ENCODE data around the gene SETD5.
A peak's percentile ranks its signal among the peaks of the same experiment; 100 is the strongest.

SETD5 gene

DNA sequence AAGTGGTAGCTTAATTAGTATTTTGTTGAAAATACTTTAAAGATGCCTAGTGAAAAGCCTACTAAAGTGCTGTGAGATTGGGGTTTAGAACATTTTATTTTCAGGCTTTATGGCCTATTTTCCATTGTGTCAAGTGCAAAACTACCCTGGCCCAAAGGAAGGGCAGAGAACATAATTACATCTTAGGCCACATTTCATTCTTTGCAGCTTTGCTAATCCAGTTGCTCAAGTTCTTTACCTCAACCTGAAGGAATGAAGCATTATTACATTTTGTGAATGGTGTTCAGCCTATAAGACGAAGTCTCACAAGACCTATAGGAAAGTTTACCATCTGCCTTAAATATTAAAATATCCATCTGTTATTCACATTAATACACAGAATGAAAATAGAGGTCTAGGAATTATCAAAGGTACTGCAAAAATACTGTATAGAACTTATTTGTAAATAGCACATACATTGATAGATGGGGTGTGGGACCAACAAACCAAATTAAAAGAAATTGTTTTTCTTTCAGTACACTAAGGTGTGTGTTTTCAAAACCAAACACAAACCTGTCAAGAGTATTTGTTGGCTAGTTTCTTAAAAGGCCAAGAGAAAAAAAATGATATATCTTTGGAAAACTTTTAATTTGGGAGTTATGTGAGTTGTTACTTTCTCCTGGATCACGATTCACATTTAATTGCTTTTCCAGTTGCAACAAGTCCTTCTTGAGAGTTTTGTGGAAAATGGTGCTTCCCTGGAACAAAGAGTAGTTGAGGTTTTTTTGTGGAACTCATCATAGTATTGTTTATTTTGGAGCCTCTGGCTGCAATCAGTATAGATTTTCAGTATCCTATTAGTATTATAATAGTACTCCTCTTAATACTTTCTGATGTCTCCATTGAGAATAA, 12.0 kb upstream of the SETD5 start:
- peaks cover 88% of the 10 kb centered on the region for H3K36me3 Mint-ChIP-seq (ENCODE audit: low read depth)
- H3K27ac Mint-ChIP-seq: peak overlapping the region; percentile 63
- peaks cover 11% of the 10 kb centered on the region for H3K4me1 Mint-ChIP-seq (ENCODE audit: low read depth)
- no peak overlapping the region for H3K4me3 Mint-ChIP-seq
- no peaks in the 10 kb centered on the region for H3K27me3 Mint-ChIP-seq
- H3K9me3 Mint-ChIP-seq: no peaks in the 10 kb centered on the region

DNA sequence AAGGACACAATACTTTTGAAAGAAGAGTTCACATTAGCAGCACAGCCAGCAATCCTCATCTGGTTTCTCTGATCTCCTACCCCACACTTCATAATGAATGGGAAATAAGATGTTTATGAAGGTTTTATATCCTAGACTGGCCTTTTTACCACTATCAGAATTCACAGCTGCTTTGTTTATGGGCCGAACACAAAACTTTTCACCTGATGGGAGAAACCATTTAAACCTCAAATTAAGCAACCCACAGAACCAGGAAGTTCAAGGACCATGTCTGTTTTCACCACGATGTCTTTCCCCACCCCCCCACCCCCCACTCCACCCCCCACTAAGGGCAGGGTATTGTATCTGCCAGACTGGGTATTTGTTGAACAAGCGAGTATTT, 11.3 kb upstream of the SETD5 start:
- no peaks in the 10 kb centered on the region for H3K27me3 Mint-ChIP-seq
- no peaks in the 10 kb centered on the region for H3K9me3 Mint-ChIP-seq
- H3K36me3 Mint-ChIP-seq (ENCODE audit: low read depth): peaks cover 89% of the 10 kb centered on the region
- H3K27ac Mint-ChIP-seq: peak overlapping the region; percentile 63
- peaks cover 17% of the 10 kb centered on the region for H3K4me1 Mint-ChIP-seq (ENCODE audit: low read depth)
- no peak overlapping the region for H3K4me3 Mint-ChIP-seq

DNA sequence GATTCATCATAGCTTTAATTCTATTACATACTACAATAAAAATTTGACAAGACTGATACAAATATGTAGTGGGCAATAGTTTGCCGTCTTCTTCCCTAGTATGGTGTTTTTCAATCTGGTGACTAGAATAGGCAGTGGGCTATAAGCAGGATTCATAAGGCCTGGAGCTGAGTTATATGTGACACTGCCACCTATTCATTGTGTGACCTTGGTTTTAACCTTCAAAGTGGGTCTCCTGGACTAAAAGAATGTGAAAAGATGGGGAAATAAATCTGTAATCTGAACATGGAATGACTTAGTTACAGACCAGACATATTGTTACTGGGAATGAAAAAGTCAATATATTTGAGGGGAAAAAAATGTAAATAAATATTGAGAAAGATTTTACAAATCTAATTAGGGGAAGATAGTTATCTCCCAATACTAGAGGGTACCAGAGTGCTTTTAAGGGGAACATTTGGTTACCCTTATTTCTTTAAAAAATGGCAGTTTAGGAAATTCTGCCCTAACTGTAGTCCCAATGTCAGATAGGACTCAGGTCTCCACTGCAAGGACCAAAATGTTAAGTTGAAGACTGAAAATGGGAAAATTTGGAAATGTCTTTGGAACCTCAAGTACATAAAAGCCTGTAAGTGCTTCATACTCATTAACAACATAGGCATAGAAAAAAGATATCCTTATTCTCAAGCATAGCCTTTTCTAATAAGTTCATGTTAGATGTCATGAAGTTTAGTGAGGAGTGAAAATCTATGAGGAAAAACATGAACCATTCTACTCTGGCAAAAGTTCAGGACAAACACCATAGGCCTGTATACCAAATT, 10.7 kb upstream of the SETD5 start:
- peak overlapping the region; percentile 86 for H3K27ac Mint-ChIP-seq
- no peaks in the 10 kb centered on the region for H3K27me3 Mint-ChIP-seq
- peaks cover 92% of the 10 kb centered on the region for H3K36me3 Mint-ChIP-seq (ENCODE audit: low read depth)
- no peaks in the 10 kb centered on the region for H3K9me3 Mint-ChIP-seq
- no peak overlapping the region for H3K4me3 Mint-ChIP-seq
- H3K4me1 Mint-ChIP-seq (ENCODE audit: low read depth): peaks cover 24% of the 10 kb centered on the region

DNA sequence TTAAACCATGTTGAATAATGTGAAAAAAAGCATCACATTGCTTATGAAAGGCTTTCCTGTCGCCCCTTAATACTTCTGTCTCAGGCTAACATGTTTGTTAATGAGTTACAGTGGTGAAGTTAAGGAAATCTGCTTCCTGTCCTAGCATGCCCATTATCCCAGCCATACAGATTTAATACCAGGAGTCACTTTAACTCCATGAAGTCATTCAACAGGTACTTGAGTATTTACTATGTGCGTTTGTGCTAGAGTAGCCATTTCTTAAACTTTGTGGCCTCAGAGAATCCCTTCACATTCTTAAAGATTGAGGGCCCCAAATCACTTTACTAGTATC, 10.1 kb upstream of the SETD5 start:
- Mint-ChIP-seq H3K4me3 (no peak overlapping the region), H3K4me1 (ENCODE audit: low read depth) (peaks cover 29% of the 10 kb centered on the region), H3K27me3 (no peaks in the 10 kb centered on the region), H3K9me3 (no peaks in the 10 kb centered on the region), H3K36me3 (ENCODE audit: low read depth) (peaks cover 92% of the 10 kb centered on the region), H3K27ac (peak overlapping the region; percentile 49)

DNA sequence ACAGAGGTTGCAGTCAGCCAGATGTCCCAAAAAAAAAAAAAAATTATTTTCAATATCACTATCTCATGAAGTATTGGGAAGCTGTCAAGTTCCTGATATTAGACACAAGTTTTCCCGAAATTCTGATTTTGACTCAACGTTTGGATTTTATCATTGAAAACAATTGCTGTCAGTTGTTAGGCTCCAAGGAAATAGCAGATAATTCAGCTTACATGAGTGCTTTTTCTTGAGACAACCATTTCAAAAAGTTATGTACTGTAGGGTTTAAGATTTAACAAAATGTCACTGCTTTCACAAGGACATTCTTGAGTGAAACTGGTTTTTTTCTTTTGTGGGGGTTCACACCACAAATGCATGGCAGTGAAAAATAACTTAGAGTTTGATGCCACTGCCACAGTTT, 9.3 kb upstream of the SETD5 start:
- H3K27ac Mint-ChIP-seq: no peak overlapping the region
- H3K4me1 Mint-ChIP-seq (ENCODE audit: low read depth): peaks cover 38% of the 10 kb centered on the region
- no peak overlapping the region for H3K4me3 Mint-ChIP-seq
- H3K9me3 Mint-ChIP-seq: no peaks in the 10 kb centered on the region
- H3K36me3 Mint-ChIP-seq (ENCODE audit: low read depth): peaks cover 92% of the 10 kb centered on the region
- H3K27me3 Mint-ChIP-seq: no peaks in the 10 kb centered on the region

DNA sequence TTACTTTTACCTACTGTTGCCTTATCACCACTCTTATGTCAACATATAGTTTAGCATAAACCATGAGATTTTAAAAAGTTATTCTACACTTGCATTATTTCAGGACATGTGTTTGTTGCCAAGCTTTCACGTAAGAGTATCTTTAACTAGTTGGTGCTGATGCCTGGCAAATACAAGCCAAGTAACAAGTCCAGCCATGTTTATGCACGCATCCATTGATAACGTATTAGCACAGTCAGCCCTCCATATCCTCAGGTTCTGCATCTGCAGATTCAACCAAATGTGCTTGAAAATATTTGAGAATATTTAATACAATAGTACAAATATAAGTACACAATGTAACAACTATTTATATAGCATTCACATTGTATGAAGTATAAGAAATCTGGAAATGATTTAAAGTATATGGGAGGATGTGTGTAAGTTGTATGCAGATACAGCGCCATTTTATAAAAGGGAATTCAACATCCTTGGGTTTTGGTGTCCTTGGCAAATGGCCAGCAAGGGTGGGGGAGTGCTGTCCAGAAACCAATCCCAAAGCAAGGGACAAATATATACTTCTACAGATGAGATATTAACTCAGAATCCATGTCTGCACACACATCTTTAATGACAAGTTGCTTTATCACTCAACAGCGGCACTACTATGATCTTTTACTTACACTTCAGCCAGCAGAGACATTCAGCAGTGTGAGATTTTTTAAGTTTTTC, 8.7 kb upstream of the SETD5 start:
- H3K36me3 Mint-ChIP-seq (ENCODE audit: low read depth): peaks cover 94% of the 10 kb centered on the region

DNA sequence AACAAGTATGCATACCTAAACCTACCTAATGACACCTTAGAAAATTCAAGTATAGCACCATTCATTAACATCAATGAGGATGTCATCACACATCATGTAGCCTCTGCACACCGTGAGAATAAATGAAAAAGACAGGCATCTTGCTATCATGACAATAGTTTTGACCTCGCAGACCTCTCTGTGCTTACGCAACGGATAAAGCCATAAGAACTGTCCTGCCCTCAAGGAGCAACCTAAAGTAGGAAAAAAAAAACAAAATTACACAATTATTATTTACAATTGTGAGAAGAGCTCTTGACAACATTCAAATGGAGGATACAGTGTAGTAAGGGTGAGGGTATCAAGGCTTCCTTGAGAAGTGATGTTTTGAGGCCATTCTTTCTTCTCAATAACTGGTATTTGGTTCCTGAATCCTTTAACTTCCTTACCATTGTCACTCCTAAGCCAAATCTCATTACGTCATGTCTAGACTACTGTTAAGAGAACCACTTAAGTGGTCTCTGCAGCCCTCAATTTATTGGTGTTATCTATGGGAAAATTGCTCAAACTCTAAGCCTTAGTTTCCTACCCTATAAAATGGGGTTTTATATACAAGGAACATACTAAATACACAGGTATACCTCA, 7.0 kb upstream of the SETD5 start:
- no peaks in the 10 kb centered on the region for H3K27me3 Mint-ChIP-seq
- H3K9me3 Mint-ChIP-seq: no peaks in the 10 kb centered on the region
- H3K4me3 Mint-ChIP-seq: no peak overlapping the region
- H3K4me1 Mint-ChIP-seq (ENCODE audit: low read depth): peaks cover 60% of the 10 kb centered on the region
- peak overlapping the region; percentile 64 for H3K27ac Mint-ChIP-seq
- peaks cover 95% of the 10 kb centered on the region for H3K36me3 Mint-ChIP-seq (ENCODE audit: low read depth)

More for the DNA sequence above, 8.7 kb upstream of the SETD5 start:
- H3K27me3 Mint-ChIP-seq: no peaks in the 10 kb centered on the region
- H3K27ac Mint-ChIP-seq: no peak overlapping the region
- H3K9me3 Mint-ChIP-seq: no peaks in the 10 kb centered on the region
- peaks cover 44% of the 10 kb centered on the region for H3K4me1 Mint-ChIP-seq (ENCODE audit: low read depth)
- H3K4me3 Mint-ChIP-seq: no peak overlapping the region

DNA sequence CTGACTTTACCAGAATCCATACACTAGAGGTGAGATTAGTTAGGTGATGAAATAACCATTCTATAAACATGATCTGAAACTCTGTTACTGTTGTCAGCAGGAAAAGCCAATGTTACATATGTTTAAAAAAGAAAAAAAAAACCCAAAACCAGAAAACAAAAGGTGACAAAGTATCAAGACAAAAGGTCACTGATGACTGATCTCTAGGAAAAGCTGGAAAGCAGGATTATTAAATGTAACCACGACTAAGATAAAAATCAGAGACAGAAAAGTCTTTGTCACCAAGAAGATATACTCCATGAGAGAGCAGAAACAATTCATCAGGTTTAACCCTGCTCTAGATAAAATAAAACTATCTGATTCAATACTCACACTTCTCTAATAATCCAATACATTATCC, 5.4 kb upstream of the SETD5 start:
- H3K36me3 Mint-ChIP-seq (ENCODE audit: low read depth): peaks cover 87% of the 10 kb centered on the region
- H3K27me3 Mint-ChIP-seq: no peaks in the 10 kb centered on the region
- H3K4me1 Mint-ChIP-seq (ENCODE audit: low read depth): peaks cover 65% of the 10 kb centered on the region
- H3K4me3 Mint-ChIP-seq: peak overlapping the region; percentile 26
- no peaks in the 10 kb centered on the region for H3K9me3 Mint-ChIP-seq
- peak overlapping the region; percentile 64 for H3K27ac Mint-ChIP-seq

DNA sequence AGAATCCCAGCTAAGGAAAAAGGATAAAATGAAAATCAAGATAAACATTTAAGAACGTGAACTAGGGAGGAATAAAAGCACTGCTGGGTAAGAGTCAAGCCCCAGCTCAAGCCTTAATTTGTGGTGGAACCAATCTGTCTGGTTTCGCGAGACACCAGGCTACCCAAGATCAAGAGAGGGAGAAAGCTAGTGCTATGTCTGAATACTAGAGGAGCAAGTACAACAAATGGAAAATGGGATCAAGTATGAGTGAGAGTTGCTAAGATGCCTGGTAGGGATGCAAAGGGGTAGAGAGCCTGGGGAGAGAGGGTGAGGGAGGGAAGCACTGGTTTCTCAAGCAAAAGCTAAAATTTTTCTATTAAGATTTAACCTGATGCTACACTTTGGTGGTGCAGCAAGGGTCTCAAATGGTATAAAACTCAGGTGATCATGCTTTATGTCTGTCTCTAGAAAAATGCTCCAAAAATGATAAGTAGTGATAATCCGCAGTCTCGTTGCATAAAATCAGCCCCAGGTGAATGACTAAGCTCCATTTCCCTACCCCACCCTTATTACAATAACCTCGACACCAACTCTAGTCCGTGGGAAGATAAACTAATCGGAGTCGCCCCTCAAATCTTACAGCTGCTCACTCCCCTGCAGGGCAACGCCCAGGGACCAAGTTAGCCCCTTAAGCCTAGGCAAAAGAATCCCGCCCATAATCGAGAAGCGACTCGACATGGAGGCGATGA, 1.7 kb upstream of the SETD5 start:
- H3K27ac Mint-ChIP-seq: peak overlapping the region; percentile 98

DNA sequence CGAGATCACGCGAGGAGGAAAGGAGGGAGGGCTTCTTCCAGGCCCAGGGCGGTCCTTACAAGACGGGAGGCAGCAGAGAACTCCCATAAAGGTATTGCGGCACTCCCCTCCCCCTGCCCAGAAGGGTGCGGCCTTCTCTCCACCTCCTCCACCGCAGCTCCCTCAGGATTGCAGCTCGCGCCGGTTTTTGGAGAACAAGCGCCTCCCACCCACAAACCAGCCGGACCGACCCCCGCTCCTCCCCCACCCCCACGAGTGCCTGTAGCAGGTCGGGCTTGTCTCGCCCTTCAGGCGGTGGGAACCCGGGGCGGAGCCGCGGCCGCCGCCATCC, 1.1 kb upstream of the SETD5 start:
- Mint-ChIP-seq H3K27me3 (no peaks in the 10 kb centered on the region), H3K4me3 (peak overlapping the region; percentile 98), H3K36me3 (ENCODE audit: low read depth) (peaks cover 67% of the 10 kb centered on the region), H3K27ac (peak overlapping the region; percentile 98), H3K4me1 (ENCODE audit: low read depth) (peaks cover 76% of the 10 kb centered on the region), H3K9me3 (no peaks in the 10 kb centered on the region)

More for the DNA sequence above, 1.7 kb upstream of the SETD5 start:
- no peaks in the 10 kb centered on the region for H3K9me3 Mint-ChIP-seq
- H3K4me1 Mint-ChIP-seq (ENCODE audit: low read depth): peaks cover 76% of the 10 kb centered on the region
- peaks cover 72% of the 10 kb centered on the region for H3K36me3 Mint-ChIP-seq (ENCODE audit: low read depth)
- H3K27me3 Mint-ChIP-seq: no peaks in the 10 kb centered on the region
- H3K4me3 Mint-ChIP-seq: peak overlapping the region; percentile 98

DNA sequence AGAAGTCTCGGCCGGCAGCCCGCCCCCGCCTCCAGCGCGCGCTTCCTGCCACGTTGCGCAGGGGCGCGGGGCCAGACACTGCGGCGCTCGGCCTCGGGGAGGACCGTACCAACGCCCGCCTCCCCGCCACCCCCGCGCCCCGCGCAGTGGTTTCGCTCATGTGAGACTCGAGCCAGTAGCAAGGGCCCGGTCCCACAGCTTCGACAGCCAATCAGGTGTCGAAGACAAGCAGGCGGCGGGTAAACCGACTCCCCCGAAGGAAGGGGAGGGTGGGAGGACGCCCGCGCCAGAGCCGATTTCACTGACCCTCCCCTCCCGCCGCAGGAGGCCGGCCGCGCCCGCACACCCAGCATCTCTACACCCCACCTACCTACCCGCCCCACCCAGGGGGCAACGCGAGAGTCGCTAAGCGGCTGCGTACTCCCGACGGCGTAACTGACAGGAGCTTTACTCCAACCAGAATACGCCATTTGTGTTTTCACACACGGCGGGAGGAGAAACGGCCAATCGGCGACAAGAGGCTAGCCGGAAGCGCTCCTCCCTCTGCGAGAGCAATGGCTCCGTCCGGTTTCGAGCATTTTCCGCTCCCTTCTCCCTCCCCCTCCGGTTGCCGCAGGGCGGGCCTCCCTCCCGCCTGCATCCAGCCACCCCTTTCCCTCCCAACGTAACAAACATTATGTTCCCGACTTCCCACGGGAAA, 633 bp upstream of the SETD5 start:
- Mint-ChIP-seq H3K27me3 (no peaks in the 10 kb centered on the region), H3K36me3 (ENCODE audit: low read depth) (peaks cover 62% of the 10 kb centered on the region), H3K4me3 (peak overlapping the region; percentile 98), H3K27ac (peak overlapping the region; percentile 96), H3K4me1 (ENCODE audit: low read depth) (peaks cover 76% of the 10 kb centered on the region), H3K9me3 (no peaks in the 10 kb centered on the region)

DNA sequence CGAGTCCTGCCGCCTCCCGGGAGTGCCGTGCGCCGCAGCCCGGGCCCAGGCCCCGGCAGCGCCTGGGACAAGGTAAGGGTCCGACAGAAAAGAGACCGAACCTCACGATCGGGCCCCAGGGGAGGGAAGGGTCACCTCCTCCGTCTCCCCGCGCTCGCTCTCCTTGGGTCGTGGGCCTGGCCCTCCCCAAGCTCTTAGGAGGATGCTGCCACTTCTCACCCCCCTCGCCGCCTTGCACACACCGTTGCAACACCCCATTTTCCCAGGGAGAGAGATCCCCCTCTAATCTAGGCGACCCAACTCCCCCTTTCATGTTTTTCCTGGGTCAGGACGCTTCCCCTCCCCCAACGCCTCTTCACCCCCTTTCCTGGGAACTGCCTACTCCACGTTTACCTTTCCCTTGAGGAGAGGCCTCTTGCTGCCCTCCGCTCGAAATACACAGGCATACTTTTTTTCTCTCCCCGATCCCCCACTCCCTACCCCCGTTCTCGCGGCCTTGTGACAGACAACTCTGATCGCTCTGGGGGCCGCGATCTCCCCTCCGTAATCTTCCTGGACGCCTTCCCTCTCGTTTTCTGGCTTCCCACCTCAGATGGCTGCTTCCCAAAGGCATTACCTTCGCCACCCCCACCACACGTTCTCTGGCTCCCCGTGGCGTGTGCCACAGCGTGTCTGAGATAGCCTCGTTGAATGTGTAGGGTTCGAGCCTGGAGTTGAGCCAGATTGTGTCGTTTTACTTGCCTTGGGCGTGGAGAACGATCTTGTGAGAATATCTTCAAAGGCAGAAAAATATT, 688 bp downstream of the SETD5 start:
- Mint-ChIP-seq H3K36me3 (ENCODE audit: low read depth) (peaks cover 50% of the 10 kb centered on the region), H3K27me3 (no peaks in the 10 kb centered on the region), H3K4me1 (ENCODE audit: low read depth) (peaks cover 76% of the 10 kb centered on the region), H3K4me3 (peak overlapping the region; percentile 100), H3K27ac (peak overlapping the region; percentile 100), H3K9me3 (no peaks in the 10 kb centered on the region)

DNA sequence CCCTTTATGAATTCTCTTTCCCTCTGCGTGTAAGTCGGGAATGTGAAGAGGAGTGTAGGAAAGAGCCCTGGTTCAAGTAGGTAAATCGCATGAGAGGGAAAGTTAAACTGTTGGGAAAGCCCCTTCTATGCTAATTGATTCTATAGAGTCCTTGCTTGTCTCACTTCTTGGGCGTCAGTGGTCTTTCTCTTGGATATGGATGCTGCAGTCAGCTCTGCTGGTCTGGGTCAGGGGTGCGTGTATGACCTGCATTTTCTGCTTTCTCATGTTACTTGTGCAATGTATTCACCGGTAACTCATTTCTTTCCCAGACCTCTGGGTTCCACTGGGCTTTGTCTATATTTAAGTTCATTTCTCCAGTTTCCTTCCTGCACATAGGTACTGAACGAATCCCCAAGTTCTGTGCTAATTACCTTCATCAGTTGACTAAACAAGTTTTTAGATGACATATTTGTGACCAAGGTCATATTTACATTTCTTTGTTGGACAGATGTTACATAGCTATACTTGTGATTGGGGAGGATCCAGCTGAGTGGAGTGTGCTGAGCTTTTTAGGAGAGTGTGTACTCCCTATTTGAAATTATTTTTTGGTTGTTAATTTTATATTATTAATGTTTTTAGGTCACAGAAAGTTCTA, 1.4 kb downstream of the SETD5 start:
- H3K36me3 Mint-ChIP-seq (ENCODE audit: low read depth): peaks cover 43% of the 10 kb centered on the region
- H3K9me3 Mint-ChIP-seq: no peaks in the 10 kb centered on the region

More for the DNA sequence above, 1.4 kb downstream of the SETD5 start:
- Mint-ChIP-seq H3K4me3 (peak overlapping the region; percentile 100), H3K4me1 (ENCODE audit: low read depth) (peaks cover 76% of the 10 kb centered on the region), H3K27ac (peak overlapping the region; percentile 100), H3K27me3 (no peaks in the 10 kb centered on the region)
